SK-N-DZ (cell line): Measurements from ENCODE around the gene BORCS5. TPM values are rescaled to one million over a fixed set of nuclear protein-coding genes. Genes with fewer than 3 reads are reported as not detected.
"Not testable (repeated sequence)": the region's sequence is repeated elsewhere in the genome, so short reads cannot be mapped to it uniquely, and the experiment has no call there.

Source experiments
- DNase-seq: peaks from one replicate; pipeline ENCODE4 v3.0.0-alpha.2; 2015; ENCODE audit warnings: low spot score
- polyA plus RNA-seq, 2 experiments: library from polyadenylated mRNA; depleted of rRNA; stranded (reverse); fragments of >200 nt; gene quantifications; 2 replicates each; pipeline ENCODE4 v1.2.3, GENCODE V29; 2014

The BORCS5 gene
- polyA plus RNA-seq (2014; cell fraction: cytosol; rRNA removed): 11.0 and 12.2 TPM in 2 replicates
- polyA plus RNA-seq (2014; cell fraction: nucleus; rRNA removed): 1.4 and 13.1 TPM in 2 replicates

DNA sequence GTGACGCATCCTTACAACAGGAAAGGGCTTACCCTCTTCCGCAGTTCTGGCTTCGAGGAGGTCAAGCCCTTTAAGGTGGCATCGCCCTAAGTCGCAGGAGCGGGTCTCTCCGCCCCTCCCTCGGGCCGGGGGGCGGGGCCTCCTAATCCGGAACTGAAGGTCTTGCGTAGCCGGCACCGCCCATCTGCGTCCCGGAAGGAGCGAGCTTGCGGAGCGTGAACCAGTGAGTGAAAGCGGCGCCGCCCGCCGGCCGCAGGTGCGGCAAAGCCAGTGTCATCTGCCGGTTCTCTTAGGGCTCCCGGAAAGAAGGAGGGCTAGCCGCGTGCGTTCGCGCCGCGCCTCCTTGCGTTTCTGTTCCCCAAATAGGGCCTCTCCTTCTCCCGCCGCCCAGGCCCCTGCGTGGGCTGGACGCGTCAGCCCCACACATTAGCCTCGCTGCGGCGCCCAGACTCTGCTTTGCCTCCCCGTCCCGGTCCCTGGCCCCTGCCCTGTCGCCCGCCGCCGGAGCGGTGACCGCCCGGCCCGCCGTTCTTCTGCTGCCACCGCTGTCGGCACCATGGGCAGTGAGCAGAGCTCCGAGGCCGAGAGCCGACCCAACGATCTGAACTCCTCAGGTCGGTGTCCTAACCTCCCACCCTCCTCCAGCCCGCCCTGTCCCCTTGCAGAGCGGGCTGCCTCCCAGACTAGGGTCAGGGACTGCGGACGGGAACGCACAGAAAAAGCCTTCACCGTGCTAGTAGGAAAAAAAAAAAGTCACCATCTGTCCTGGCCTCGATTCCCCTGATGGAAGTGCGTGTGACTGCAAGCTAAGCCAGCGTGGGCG lies at the start of gene BORCS5:
Gene BORCS5 (plus strand): TSS at position 183 of the 823 bp plus-strand sequence. CDS start 374 bp downstream, at position 557.
- peak; percentile 98 for DNase-seq

DNA sequence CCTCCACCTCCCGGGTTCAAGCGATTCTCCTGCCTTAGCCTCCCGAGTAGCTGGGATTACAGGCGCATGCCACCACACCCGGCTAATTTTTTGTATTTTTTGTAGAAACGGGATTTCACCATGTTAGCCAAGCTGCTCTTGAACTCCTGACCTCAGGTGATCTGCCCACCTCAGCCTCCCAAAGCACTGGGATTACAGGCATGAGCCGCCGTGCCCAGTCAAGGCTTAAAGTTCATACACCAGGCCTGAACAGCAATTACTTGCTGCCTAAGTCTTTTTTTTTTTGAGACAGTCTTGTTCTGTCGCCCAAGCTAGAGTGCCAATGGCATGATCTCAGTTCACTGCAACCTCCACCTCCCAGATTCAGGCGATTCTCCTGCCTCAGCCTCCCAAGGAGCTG lies 46.2 kb upstream of the BORCS5 start:
- not testable (repeated sequence) for DNase-seq

DNA sequence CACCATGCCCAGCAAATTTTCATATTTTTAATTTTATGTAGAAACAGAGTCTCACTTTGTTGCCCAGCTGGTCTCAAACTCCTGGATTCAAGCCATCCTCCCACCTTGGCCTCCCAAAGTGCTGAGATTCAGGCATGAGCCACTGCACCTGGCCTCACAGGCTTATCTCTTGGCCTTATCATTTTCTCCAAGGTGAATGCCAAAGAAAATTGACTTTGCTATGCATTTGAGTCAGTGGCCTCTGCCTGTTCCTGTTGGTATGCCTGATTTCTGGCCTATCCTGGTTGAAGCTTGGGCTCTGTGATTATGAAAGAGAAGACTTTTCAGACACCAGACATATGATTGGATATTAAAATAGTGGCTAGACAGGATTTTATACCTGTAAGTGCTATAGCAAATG lies 41.0 kb upstream of the BORCS5 start:
- no peak for DNase-seq

DNA sequence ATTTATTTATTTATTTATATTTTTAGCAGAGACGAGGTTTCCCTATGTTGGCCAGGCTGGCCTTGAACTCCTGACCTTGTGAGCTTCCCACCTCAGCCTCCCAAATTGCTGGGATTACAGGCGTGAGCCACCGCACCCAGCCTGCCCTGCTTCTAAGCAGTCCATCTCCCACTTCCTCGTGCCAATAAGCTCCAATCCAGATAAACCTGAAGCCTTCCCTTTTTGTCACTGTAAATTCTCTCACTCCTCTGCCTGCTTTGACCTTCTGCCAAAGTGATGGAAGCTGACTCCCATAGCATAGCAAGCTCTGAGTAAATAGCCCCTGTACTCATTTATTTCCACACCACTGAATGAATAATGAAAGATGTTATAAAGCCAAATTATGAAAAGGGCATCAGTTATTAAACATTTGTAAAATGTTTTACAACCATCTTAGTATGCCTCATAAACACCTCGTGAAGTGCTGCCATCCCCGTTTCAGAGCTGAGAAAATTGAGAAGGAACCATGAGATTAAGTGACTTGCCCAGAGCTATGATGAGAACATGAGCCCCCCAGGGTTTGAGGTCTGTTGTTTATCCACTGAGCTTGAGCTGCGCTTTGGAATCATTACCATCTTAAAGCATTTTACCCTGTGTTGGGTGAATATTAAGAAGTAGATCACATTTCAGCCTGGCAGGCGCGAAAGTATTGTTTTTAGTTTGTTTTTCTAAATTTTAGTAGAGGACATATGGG lies 37.3 kb upstream of the BORCS5 start:
- no peak for DNase-seq

DNA sequence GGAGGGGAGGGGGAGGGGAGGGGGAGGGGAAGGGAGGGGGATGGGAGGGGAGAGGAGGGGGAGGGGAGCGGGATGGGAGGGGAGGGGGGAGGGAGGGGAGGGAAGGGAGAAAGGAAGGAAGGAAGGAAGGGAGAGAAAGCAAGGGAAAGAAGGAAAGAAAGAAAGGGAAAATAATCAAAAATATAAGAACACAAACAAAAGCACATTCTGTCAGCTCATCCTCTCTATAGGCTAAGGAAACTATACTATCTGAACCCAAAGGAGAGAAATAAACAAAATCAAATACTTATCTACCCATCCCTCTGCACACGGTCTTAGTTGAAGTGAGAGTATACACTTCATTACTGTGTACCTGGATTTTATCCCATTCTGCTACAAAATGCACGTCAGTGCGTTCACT lies 33.8 kb upstream of the BORCS5 start:
- DNase-seq: no peak

DNA sequence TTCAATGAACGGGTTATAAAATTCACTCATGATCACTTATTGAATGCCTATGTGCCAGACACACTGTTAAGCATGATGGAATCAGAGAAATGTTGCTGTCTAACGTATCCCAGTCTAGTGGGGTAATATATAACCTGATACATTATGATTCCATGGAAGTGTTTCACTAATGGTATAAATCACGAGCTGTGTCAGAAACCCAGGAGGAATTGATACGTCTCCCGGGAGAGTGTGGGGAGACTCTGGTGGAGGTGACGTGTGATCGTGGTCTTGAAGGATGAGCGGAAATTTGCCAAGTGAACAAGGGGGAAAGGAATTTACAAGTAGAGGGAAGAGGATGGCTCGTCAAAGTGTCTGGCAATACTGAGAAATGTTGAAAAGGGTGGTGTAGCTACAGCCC lies 33.3 kb upstream of the BORCS5 start:
- no peak for DNase-seq

DNA sequence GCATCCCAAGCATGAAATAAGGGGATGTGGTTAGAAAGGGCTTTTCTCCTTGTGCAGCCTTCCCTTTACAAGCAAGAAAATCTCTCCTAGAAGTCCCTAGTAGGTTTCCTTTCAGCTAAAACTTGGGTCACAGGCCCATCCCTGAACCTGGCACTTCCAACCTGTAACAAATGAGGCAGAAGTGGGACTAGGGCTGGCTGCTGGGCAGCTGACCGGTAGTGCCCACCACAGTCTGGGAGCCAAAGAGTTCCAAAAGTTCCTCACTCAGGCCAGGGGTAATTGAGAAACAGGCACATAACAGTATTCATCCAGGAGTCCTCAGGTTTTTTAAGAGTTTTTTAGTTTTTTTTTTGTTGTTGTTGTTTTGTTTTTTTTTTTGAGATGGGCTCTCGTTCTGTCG lies 30.6 kb upstream of the BORCS5 start:
- DNase-seq: no peak

DNA sequence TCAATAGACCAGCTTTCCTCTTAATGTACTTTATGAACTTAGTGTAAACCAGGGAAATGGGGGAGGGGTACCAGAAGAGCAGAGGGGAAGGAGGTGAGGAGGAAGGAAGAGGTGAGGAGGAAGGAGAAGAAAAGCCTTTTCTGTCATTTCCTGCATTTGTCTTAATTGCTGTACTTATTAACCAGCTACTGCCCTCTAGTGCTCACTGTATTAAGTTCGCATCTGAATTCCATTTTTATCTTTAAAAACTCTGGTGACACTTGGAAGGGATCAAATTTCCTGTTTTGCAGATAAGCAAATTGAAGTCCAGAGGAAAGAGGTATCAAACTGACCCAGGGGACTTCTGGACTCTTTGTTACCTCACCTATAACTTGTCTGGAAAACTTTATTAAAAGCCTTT lies 29.1 kb upstream of the BORCS5 start:
- peak; percentile 79 for DNase-seq

DNA sequence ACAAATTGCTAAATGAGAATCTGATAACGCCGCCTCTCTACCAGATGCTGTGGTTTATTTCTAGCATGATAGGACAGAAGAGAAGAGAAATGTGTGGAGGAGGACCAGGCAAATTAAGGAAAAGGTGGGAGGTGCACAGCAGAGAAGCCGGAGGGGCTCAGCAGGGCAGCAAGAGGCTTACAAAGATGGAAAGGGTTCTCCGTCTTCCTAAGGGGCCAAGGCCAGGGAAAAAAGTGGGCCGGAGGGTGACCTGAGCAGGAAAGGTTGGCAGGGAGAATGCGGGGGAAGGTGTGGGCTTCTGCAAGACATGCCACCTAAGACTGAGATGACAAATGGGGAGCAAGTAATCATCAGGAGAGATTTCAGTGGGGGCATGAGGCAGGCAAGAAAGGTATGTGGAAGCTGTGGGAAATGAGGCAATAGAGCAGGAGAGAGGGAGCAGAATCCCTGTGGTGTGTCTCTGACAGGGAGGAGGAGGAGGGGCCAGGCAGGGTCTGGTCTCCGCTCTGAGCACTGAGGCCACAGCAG lies 25.6 kb upstream of the BORCS5 start:
- DNase-seq: no peak

DNA sequence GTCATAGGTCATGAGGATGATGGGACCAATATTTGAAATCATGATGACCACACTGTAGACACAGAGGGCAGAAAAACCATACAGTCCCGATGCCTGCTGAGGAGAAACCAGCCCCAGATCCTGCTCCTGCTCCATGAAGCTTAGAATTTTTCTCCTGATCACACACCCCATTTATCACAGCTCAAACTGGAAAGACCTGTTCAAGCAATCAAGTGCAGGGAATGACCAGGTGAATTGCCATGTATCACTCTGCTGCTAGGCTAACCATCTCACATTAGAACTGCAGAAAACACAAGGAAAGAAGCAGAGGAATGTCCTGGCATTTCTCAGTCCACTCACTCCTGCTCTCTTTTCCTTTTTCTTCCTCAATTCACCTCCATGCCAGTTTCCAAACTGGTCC lies 25.0 kb upstream of the BORCS5 start:
- no peak for DNase-seq

DNA sequence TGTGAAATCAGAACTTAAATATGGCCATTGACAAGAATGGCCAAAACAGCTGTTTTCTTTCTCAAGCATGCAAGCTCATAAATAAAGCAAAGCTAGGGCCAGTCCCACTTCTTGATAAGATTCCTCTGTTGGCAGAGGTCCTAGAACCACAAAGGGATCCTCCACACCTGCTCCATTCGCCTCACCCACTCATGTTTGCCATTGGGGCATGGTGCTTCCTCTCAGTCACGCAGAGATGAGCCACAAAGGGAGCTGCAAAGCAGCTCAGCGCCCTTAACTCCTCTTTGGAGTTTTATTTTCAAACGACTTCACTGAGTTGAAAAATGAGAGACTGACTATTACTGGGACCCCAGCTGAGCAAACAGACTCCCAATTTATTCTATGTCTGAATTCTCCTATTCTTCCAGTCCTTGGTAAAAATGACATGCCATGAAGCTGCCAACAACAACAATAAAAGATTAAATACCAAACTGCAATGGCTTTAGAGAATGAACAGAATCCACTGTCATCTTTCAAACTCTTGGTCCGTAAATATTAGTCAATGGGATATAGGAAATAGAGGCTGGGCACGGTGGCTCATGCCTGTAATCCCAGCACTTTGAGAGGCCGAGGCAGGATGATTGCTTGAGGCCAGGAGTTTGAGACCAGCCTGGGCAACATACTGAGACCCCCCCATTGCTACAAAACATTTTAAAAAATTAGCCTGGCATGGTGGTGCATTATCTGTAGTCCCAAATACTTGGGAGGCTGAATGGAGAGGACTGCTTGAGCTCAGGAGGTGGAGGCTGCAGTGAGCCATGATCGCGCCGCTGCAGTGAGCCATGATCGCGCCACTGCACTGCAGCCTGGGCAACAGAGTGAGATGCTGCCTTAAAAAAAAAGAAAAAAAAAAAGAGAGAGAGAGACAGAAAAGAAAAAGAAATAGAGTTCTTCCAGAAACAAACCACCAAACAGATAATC lies 23.2 kb upstream of the BORCS5 start:
- DNase-seq: no peak

DNA sequence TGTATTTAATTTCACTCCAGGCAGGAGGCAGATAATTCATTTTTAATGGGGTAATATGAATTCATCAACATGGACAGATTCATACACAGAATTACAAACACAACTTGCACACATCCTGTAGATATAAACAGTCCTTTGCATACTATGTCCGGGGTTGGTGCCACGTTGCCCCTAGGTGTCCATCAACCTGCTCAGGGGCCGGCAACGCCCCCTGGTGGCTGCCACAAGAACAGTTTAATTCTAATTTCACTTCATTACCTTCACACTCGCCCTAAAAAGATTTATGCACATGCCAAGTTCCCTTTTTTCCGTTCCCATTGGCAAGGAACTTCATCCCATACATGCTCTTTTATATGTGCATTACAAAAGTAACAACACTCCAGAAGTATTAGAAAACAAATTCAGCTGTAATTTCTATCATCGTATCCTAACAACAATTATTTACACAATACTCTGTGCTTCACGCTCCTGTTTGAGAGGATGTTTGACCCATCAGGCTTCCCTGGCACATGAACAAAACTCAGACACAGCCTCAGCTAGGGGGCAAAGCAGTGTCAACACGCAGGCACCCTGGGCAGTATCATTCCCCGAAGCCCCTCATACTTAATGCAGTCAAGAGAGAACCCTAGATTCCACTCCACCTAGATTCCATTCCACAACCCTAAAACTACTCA lies 22.4 kb upstream of the BORCS5 start:
- DNase-seq: peak; percentile 60

DNA sequence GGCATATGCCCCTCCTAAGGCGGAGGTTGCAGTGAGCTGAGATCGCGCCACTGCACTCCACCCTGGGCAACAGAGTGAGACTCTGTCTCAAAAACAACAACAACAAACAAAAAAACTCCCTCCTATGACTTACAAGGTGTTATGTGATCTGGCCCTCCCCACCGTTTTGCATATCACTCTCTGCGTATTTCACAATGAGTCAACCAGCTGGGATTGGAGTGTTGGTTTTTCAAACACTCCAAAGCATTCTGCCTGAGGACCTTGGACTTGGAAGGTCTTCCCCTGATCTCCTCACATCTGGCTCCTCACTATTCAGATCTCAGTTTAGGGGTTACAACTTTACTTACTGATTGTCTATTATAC lies 20.8 kb upstream of the BORCS5 start:
- DNase-seq: no peak

DNA sequence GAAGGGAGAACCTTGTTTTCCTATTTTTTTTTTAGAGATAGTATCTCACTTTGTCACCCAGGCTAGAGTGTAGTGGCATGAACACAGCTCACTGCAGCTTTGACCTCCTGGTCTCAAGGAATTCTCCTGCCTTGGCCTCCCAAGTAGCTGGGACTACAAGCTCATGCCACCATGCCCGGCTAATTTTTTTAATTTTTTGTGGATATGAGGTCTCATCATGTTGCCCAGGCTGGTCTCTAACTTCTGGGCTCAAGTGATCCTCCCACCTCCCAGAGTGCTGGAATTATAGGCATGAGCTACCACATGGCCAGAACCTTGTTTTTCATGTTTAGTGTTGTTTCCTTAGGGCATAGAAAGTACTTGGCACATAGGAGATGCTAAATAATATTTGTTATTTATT lies 20.4 kb upstream of the BORCS5 start:
- DNase-seq: no peak

DNA sequence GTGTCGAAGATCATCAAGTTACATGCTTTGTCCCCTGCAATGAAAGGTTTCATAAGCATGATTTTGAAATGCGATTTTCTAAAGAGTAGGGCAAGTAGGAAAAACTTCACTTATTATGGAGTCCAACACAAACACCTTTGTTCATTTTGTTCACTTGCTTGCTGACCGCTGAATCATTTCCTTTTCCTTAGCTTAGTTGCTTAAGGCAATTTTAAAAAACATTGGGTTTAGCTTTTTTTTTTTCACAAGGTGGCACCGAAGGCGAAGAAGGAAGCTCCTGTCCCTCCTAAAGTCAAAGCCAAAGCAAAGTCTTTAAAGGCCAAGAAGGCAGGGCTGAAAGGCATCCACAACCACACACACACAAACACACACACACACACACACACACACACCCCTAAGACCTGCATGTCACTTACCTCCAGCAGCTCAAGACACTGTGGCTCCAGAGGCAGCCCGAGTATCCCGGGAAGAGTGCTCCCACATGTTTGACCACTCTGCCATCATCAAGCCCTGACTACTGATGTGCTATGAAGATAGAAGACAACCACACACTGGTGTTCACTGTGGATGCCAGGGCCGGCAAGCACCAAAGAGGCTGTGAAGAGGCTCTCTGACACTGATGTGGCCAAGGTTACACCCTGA lies 18.2 kb upstream of the BORCS5 start:
- no peak for DNase-seq

DNA sequence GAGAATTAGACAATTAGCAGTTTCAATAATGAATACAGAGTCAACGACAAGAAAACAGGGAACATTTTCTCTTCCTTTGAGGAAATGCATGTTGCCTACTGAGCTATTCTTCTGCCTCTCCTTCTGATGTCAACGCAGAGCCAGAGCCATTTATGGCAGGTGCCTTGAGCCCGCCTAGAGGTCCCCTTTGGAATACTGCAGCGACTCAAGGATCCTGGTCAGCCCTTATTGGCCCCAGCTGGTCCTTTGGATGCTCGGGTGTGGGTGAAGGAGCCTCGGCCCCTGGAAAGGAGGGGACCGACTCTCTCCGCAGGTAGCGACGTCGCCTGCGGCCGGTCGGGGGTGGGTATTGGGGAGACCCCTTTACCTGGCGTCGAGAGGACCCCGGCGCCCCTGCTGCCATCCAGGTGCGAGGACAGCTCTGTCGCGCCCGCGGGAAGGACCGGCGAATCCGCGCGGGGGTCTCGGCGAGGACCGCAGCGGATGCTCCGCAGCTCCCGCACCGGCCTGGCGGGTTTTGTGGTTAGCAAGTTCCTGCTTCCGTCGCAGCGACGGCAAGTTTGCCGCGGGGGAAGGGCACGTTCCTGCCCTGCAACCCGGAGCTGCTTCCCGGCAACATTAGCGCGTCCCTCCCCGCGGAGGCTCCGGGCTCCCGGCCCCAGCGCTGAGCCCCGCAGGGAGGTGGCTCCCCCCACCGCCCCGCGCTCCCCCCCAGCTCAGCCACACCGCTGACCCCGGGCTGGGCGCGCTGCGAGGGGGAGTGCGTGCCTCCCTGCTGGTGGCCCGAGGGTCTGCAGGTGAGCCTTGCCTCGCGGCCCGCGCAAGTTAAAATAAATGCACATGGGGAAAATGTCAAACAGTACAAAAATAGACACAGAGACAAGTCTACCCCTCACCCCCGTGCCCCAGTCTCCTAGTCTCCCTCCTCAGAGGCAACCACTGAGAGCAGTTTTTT lies 6.9 kb upstream of the BORCS5 start, which contains the start of gene MANSC1:
Gene MANSC1 (minus strand): TSS at position 532 of the 955 bp plus-strand sequence. CDS start 6,928 bp downstream, outside the sequence.
- peak; percentile 85 for DNase-seq

DNA sequence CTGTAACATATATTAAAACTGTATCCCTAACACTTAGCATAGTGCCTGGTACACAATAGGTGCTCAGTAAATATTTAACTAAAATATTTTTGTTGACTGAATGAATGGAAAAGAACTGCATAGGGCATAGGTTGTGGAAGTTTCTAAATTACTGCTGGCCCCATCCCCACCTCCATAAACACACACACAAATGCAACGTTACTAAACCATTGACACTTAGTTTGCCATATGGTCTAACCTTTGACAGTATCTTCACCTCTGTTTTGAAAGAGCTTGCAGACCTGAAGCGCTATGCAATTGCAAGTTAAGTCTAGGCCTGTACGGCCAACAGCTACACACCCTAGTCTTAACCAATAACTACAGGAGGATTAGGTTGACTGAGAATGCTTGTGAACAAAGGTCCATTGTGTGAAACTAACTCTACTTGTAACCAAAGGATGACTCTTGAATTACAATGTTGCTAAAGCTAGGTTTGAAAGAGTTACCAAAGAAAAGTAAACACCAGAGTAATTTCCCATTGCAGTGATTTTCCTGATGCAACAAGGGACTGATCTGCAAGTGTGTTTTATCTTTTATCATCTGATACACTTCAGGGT lies 5.9 kb upstream of the BORCS5 start:
- no peak for DNase-seq

DNA sequence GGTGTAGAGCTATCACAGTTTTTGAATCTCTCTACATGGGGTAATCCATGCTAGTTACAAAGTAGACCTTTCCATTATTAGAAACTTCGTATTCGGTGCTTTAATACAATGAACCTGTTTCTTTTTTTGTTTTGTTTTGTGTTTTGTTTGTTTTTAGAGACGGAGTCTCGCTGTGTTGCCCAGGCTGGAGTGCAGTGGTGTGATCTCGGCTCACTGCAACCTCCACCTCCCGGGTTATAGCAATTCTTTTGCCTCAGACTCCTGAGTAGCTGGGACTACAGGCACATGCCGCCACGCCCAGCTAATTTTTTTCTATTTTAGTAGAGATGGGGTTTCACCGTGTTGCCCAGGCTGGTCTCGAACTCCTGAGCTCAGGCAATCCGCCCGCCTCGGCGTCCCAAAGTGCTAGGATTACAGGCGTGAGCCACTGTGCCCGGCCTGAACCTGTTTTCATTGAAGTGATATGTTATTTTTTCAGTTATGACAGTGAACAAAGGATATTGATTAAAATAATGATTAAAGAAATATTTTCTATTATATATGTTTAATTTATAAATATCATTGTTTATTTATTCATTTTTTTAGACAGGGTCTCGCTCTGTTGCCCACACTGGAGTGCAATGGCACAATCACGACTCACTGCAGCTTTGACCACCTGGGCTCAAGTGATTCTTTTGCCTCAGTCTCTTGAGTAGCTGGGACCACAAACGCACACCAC lies 5.3 kb upstream of the BORCS5 start:
- DNase-seq: not testable (repeated sequence)
